HL-60 (cell line): ENCODE measurements around the gene EPM2AIP1.
A peak's percentile ranks its signal among the peaks of the same experiment; 100 is the strongest.

Experiments used
- DNase-seq, 2 experiments: peaks; one replicate each; pipeline ENCODE4 v3.0.0-alpha.2; 2010 to 2020; ENCODE audit warnings: low read depth in 1 of 2, low spot score in 1 of 2
- H3K27ac ChIP-seq: fragments of 250-450 bp; sonication (Bioruptor Pico); replicated peaks from 2 replicates; pipeline ENCODE4 v1.5.1; 2020; ENCODE audit warnings: mild to moderate bottlenecking, moderate library complexity
- H3K27me3 ChIP-seq: fragments of 250-450 bp; sonication (Bioruptor Pico); 2 replicates; pipeline ENCODE4 v1.5.1; 2021; ENCODE audit warnings: mild to moderate bottlenecking, moderate library complexity; ENCODE audit not compliant: insufficient read depth, poor library complexity, severe bottlenecking
- H3K4me3 ChIP-seq: replicated peaks from 2 replicates; pipeline ENCODE4 v1.5.1; 2011; ENCODE audit warnings: mild to moderate bottlenecking, control low read depth, low read length; ENCODE audit not compliant: insufficient read depth
- GABPA ChIP-seq: IDR thresholded peaks from 2 replicates; pipeline ENCODE4 v1.6.1; 2012; ENCODE audit warnings: low read depth
- POLR2AphosphoS5 ChIP-seq: IDR thresholded peaks from 2 replicates; pipeline ENCODE4 v1.6.1; 2012; ENCODE audit warnings: low read depth
- SPI1 ChIP-seq: IDR thresholded peaks from 2 replicates; pipeline ENCODE4 v1.6.1; 2012; ENCODE audit warnings: low read depth, mild to moderate bottlenecking, borderline replicate concordance
- TF ChIP-seq, protein P1 (sequence below): IDR thresholded peaks from 2 replicates; pipeline ENCODE4 v1.6.1; 2012; ENCODE audit warnings: low read depth; ENCODE audit not compliant: insufficient replicate concordance
- TF ChIP-seq, protein P2 (sequence below): IDR thresholded peaks from one replicate; pipeline ENCODE4 v1.5.1; 2011; ENCODE audit warnings: low read length, control low read depth, inconsistent platforms; ENCODE audit not compliant: insufficient read depth

The EPM2AIP1 gene

DNA sequence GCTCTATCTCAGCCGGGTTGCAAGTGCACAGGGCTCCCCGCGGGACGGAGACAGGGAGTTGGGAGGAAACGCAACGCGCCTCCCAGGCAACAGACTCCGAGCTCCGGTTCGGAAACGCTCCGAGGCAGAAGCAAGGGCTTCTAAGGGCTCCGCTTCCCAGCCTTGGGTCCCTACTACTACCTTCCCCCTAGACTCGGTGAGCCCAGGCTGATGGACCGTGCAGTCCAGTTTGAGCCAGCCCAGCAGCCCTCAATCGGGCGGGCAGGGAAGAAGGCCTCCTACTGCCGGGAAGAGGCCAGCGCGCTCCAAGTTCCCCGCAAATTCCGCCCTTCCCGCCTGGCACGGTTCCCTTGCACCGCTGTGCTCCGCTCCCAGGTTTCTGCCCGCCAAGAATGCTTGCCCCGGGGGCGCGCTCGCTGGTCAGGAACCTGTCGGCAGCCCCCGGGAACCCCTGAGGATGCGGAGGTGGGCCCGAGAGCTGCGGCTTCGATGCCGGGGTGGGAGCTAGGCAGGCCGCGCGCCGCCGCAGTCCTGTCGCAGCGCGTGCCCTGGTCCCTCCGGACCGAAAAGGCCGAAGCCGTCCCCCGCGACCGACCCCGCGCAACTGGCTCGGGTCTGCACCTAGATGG lies 48.8 kb downstream of the EPM2AIP1 start:
- Histone ChIP-seq H3K4me3 (peak overlapping the region; percentile 69), H3K27me3 (no peaks in the 10 kb centered on the region), H3K27ac (peak overlapping the region; percentile 6; the same call in 1 of the 2 replicates)
- peak; percentile 14 to 45 for DNase-seq
- TF ChIP-seq POLR2AphosphoS5 (no peak), GABPA (no peak), SPI1 (no peak)
- TF ChIP-seq, protein P1, sequence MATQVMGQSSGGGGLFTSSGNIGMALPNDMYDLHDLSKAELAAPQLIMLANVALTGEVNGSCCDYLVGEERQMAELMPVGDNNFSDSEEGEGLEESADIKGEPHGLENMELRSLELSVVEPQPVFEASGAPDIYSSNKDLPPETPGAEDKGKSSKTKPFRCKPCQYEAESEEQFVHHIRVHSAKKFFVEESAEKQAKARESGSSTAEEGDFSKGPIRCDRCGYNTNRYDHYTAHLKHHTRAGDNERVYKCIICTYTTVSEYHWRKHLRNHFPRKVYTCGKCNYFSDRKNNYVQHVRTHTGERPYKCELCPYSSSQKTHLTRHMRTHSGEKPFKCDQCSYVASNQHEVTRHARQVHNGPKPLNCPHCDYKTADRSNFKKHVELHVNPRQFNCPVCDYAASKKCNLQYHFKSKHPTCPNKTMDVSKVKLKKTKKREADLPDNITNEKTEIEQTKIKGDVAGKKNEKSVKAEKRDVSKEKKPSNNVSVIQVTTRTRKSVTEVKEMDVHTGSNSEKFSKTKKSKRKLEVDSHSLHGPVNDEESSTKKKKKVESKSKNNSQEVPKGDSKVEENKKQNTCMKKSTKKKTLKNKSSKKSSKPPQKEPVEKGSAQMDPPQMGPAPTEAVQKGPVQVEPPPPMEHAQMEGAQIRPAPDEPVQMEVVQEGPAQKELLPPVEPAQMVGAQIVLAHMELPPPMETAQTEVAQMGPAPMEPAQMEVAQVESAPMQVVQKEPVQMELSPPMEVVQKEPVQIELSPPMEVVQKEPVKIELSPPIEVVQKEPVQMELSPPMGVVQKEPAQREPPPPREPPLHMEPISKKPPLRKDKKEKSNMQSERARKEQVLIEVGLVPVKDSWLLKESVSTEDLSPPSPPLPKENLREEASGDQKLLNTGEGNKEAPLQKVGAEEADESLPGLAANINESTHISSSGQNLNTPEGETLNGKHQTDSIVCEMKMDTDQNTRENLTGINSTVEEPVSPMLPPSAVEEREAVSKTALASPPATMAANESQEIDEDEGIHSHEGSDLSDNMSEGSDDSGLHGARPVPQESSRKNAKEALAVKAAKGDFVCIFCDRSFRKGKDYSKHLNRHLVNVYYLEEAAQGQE, result no peak
- TF ChIP-seq, protein P2, sequence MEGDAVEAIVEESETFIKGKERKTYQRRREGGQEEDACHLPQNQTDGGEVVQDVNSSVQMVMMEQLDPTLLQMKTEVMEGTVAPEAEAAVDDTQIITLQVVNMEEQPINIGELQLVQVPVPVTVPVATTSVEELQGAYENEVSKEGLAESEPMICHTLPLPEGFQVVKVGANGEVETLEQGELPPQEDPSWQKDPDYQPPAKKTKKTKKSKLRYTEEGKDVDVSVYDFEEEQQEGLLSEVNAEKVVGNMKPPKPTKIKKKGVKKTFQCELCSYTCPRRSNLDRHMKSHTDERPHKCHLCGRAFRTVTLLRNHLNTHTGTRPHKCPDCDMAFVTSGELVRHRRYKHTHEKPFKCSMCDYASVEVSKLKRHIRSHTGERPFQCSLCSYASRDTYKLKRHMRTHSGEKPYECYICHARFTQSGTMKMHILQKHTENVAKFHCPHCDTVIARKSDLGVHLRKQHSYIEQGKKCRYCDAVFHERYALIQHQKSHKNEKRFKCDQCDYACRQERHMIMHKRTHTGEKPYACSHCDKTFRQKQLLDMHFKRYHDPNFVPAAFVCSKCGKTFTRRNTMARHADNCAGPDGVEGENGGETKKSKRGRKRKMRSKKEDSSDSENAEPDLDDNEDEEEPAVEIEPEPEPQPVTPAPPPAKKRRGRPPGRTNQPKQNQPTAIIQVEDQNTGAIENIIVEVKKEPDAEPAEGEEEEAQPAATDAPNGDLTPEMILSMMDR, result no peak

DNA sequence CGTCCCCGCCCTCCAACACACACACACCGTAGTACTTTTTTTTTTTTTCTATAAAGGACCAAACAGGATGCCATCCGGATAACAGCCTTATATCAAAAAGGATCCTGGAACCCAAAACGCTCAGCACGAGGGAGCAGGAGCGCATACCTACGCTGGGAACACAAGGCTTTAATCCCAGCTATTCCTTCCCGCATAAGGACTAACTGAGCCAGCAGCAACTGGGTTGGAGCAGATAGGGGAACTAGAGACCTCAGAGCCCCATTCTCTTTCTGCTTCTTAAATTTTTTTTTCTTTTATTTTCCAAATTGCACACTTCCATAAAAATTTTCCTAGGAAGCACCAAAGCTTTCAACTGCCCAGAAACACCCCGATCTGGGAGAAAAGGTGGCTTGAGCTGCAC lies 49.3 kb downstream of the EPM2AIP1 start:
- no peak for TF ChIP-seq POLR2AphosphoS5
- TF ChIP-seq, protein P2, result no peak
- TF ChIP-seq, protein P1, result no peak
- TF ChIP-seq SPI1, result no peak
- H3K27me3 ChIP-seq, result no peaks in the 10 kb centered on the region
- no peak overlapping the region for H3K27ac ChIP-seq
- H3K4me3 ChIP-seq, result peak overlapping the region; percentile 69
- DNase-seq, result no peak

DNA sequence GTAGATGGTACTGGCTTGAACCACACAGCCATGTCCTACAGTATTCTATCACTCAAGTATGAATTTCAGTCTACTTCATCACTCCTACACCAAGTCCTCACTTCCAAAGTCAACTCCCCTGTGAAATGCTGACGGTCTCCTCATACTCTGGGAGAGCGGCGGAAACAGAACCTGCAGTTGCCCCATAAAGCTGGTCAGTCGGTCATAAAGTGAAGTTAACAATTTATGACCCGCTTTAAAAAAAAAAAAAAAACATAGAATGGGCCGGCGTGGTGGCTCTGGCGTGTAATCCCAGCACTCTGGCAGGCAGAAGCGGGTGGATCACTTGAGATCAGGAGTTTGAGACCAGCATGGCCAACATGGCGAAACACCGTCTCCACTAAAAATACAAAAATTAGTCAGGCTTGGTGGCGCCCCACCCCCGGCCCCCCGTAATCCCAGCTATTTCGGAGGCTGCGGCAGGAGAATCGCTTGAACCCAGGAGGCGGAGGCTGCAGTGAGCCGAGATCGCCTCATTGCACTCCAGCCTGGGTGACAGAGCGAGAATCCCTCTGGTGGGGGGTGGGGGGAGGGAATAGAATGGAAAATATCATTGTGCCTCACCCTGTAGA lies 50.2 kb downstream of the EPM2AIP1 start:
- no peak overlapping the region for H3K4me3 ChIP-seq
- DNase-seq, result no peak
- H3K27ac ChIP-seq, result no peak overlapping the region
- TF ChIP-seq, protein P1, result no peak
- TF ChIP-seq, protein P2, result no peak
- TF ChIP-seq SPI1 (no peak), GABPA (no peak), POLR2AphosphoS5 (no peak)
- H3K27me3 ChIP-seq, result no peaks in the 10 kb centered on the region
